SU-DHL-6 (cell line): Measurements from ENCODE around the gene NCMAP.

Experiments
- H2AFZ ChIP-seq: fragments of 200-600 bp; sonication (generic); 2 replicates; pipeline ENCODE4 v1.6.1; 2014; ENCODE audit warnings: low read depth, mild to moderate bottlenecking, moderate library complexity, mixed read lengths, antibody characterized with exemption, low read length; ENCODE audit not compliant: severe bottlenecking
- H3F3A ChIP-seq: fragments of 200-600 bp; shearing (Covaris generic); 2 replicates; pipeline ENCODE4 v1.6.0; 2016; ENCODE audit warnings: antibody characterized with exemption, mild to moderate bottlenecking; ENCODE audit not compliant: insufficient read depth
- H3K27ac ChIP-seq: fragments of 200-600 bp; sonication (generic); 2 replicates; pipeline ENCODE4 v1.5.1; 2016; ENCODE audit warnings: low read depth, mild to moderate bottlenecking, low read length, moderate library complexity, mixed read lengths
- H3K27me3 ChIP-seq: fragments of 200-600 bp; sonication (generic), shearing (Covaris generic); 2 replicates; pipeline ENCODE4 v1.6.0; 2014; ENCODE audit warnings: mild to moderate bottlenecking, low read length
- H3K36me3 ChIP-seq: fragments of 200-600 bp; sonication (generic); 2 replicates; pipeline ENCODE4 v1.6.1; 2014; ENCODE audit warnings: mild to moderate bottlenecking, low read length, mixed read lengths
- H3K4me2 ChIP-seq: fragments of 300-600, 200-600 bp; shearing (Covaris generic), sonication (generic); 2 replicates; pipeline ENCODE4 v1.6.0; 2014; ENCODE audit warnings: low read length, low read depth, mild to moderate bottlenecking; ENCODE audit not compliant: poor library complexity, severe bottlenecking
- H3K4me3 ChIP-seq: fragments of 200-600 bp; sonication (generic); 2 replicates; pipeline ENCODE4 v1.5.1; 2014; ENCODE audit warnings: antibody characterized with exemption, low read length, mild to moderate bottlenecking, mixed read lengths; ENCODE audit not compliant: insufficient read depth, poor library complexity, severe bottlenecking
- H3K79me2 ChIP-seq: fragments of 200-600 bp; sonication (generic); 2 replicates; pipeline ENCODE4 v1.6.1; 2014; ENCODE audit warnings: mild to moderate bottlenecking, low read length, moderate library complexity; ENCODE audit not compliant: insufficient read depth
- H3K9ac ChIP-seq: fragments of 200-600 bp; sonication (generic); 2 replicates; pipeline ENCODE4 v1.7.0; 2014; ENCODE audit warnings: mild to moderate bottlenecking, low read length
- H3K9me2 ChIP-seq: fragments of 200-600 bp; sonication (generic); replicated peaks from 2 replicates; pipeline ENCODE4 v1.6.1; 2014; ENCODE audit warnings: low read length; ENCODE audit not compliant: insufficient read depth
- H3K9me3 ChIP-seq: fragments of 200-600 bp; sonication (generic); 2 replicates; pipeline ENCODE4 v1.6.1; 2014; ENCODE audit warnings: low read length, mixed read lengths; ENCODE audit not compliant: insufficient read depth
- H4K20me1 ChIP-seq: fragments of 200-600 bp; sonication (generic); 2 replicates; pipeline ENCODE4 v1.6.1; 2014; ENCODE audit warnings: low read depth, mild to moderate bottlenecking, antibody characterized with exemption, low read length, moderate library complexity, mixed read lengths
- EZH2phosphoT487 ChIP-seq: fragments of 200-600 bp; sonication (generic), shearing (Covaris generic); conservative IDR thresholded peaks from 2 replicates; pipeline ENCODE4 v1.6.1; 2018; ENCODE audit warnings: mild to moderate bottlenecking, antibody characterized with exemption, low read length, moderate library complexity, mixed read lengths
- TF ChIP-seq, protein P1 (sequence below): fragments of 200-600 bp; sonication (generic); IDR thresholded peaks from one replicate; pipeline ENCODE4 v1.5.1; 2017; ENCODE audit warnings: antibody characterized with exemption, mild to moderate bottlenecking, low read length, moderate library complexity; ENCODE audit not compliant: insufficient read depth, poor library complexity, severe bottlenecking

The NCMAP gene

DNA sequence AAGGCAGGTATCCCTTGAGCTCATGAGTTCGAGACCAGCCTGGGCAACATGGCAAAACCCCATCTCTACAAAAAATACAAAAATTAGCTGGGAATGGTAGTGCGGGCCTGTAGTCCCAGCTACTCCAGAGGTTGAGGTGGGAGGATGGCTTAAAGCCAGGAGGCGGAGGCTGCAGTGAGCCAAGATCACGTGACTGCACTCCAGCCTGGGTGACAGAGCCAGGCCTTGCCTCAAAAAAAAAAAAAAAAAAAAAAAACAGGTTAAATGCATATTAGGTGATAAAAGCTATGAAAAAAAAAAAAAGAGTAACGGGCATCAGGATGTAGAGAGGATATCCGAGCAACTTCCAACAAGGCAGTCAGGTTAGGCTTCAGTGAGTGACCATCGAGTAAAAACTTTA is 84.4 kb downstream of the NCMAP start:
- no peak overlapping the region for H3K4me2 ChIP-seq
- no peak overlapping the region for H2AFZ ChIP-seq
- H3K4me3 ChIP-seq: no peak overlapping the region
- H3K27ac ChIP-seq: no peak overlapping the region
- TF ChIP-seq EZH2phosphoT487: no peak
- TF ChIP-seq, protein P1, sequence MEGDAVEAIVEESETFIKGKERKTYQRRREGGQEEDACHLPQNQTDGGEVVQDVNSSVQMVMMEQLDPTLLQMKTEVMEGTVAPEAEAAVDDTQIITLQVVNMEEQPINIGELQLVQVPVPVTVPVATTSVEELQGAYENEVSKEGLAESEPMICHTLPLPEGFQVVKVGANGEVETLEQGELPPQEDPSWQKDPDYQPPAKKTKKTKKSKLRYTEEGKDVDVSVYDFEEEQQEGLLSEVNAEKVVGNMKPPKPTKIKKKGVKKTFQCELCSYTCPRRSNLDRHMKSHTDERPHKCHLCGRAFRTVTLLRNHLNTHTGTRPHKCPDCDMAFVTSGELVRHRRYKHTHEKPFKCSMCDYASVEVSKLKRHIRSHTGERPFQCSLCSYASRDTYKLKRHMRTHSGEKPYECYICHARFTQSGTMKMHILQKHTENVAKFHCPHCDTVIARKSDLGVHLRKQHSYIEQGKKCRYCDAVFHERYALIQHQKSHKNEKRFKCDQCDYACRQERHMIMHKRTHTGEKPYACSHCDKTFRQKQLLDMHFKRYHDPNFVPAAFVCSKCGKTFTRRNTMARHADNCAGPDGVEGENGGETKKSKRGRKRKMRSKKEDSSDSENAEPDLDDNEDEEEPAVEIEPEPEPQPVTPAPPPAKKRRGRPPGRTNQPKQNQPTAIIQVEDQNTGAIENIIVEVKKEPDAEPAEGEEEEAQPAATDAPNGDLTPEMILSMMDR: no peak
- H3K9ac ChIP-seq: no peak overlapping the region
- peaks cover 5% of the 10 kb centered on the region; the same call in 1 of the 2 replicates for H3F3A ChIP-seq
- H3K36me3 ChIP-seq: peaks cover 3% of the 10 kb centered on the region
- H4K20me1 ChIP-seq: peaks cover 12% of the 10 kb centered on the region
- no peaks in the 10 kb centered on the region for H3K9me2 ChIP-seq
- H3K79me2 ChIP-seq: peaks cover 22% of the 10 kb centered on the region
- no peaks in the 10 kb centered on the region for H3K27me3 ChIP-seq
- H3K9me3 ChIP-seq: no peaks in the 10 kb centered on the region

DNA sequence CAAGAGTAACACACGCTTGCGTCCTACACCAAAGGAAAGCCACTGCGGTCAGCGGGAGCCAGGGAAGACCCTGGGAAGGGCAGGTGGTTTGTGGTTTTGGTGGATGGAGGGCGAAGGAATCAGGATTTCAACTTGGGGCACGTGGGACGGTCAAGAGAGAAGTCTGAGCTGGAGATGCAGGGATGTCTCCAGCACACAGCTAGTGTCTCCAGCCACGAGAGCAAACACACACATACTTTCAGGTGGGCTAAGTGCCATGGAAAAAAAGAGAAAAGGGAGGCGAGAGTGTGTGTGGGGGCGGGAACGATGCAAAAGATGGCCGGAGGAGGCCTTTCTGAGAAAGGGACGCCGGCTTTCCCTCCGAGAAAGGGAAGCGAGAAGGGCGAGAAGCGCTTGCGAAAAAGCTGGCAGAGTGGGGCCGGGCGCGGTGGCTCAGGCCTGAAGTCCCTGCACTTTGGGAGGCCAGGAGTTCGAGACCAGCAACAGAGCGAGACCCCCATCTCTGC is 85.8 kb downstream of the NCMAP start:
- Histone ChIP-seq H2AFZ (no peak overlapping the region), H3K27ac (no peak overlapping the region; the same call in 1 of the 2 replicates), H3K27me3 (no peaks in the 10 kb centered on the region), H3K79me2 (peaks cover 36% of the 10 kb centered on the region), H3K9ac (peak overlapping the region; percentile 87), H4K20me1 (peaks cover 21% of the 10 kb centered on the region), H3K4me2 (peak overlapping the region; percentile 61), H3K36me3 (peaks cover 15% of the 10 kb centered on the region), H3K9me3 (no peaks in the 10 kb centered on the region), H3K4me3 (peak overlapping the region; percentile 69), H3K9me2 (no peaks in the 10 kb centered on the region), H3F3A (peaks cover 10% of the 10 kb centered on the region; the same call in 1 of the 2 replicates)
- TF ChIP-seq, protein P1: no peak
- no peak for TF ChIP-seq EZH2phosphoT487

DNA sequence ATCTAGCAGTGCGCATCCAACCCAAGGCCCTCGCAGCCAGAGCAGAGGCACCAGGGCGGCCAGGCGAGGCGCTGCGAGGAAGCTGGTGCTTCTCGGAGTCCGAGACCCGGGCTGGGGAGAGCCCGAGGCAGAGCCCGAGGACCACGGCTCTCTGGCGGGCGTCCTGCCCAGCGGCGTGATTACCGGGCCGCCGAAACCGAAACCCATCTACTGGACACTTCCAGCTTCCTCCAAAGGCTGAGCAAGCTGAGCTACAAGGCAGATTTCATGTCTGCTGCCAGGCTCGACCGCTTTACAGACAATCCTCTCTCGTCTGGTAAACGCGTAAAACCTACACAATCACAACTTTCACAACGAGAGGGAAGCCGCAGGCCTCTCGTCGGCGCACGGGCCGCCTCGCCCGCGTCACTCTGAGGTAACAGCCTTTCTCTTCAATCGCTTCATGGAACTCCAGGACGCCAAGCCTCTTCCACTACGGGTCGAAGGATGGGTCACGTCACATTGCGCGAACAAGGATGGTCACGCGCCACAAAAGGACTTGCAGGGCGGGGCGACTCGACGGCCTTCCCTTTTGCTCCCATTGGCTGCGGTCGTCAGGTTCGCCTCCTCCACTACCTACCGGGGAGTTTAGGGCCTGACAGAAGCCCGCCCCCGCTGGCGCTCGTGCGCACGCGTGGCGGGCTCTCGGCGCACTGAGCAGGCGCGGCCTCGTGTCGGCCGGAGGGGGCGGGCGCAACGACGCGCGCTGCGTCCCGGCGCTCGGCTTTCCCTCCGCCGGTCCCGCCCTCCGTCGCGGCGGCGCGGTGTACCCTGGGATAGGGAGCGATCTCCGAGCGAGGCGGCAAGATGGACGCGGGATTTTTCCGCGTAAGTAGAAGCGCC is 86.8 kb downstream of the NCMAP start, which contains the start of gene SRRM1:
Gene SRRM1 (plus strand): TSS at position 822 of the 882 bp plus-strand sequence. CDS start 25 bp downstream, at position 847.
- no peaks in the 10 kb centered on the region for H3K9me3 ChIP-seq
- peak within 1 kb of the TSS; percentile 37 for H2AFZ ChIP-seq

More for the DNA sequence above, 86.8 kb downstream of the NCMAP start, which contains the start of gene SRRM1:
- H3K36me3 ChIP-seq: peaks cover 25% of the 10 kb centered on the region
- peaks cover 10% of the 10 kb centered on the region; the same call in 1 of the 2 replicates for H3F3A ChIP-seq
- no peak for TF ChIP-seq EZH2phosphoT487
- TF ChIP-seq, protein P1: no peak
- peaks cover 31% of the 10 kb centered on the region for H4K20me1 ChIP-seq
- no peaks in the 10 kb centered on the region for H3K9me2 ChIP-seq
- H3K4me2 ChIP-seq: peak within 1 kb of the TSS; percentile 78
- H3K27me3 ChIP-seq: no peaks in the 10 kb centered on the region
- peak within 1 kb of the TSS; percentile 74 for H3K27ac ChIP-seq
- peak within 1 kb of the TSS; percentile 86 for H3K4me3 ChIP-seq
- peak within 1 kb of the TSS; percentile 100 for H3K9ac ChIP-seq
- H3K79me2 ChIP-seq: peaks cover 45% of the 10 kb centered on the region
